Mucosa of descending colon (tissue), 3 donors: Measurements from ENCODE around the gene ACBD7. TPM values are rescaled to one million over a fixed set of nuclear protein-coding genes. Genes with fewer than 3 reads are reported as not detected.

Experiments
- ATAC-seq: fragments of 200-7000 bp; cut with Tn5 transposase; one replicate; pipeline ENCODE4 v1.9.1; 2020; ENCODE audit warnings: mild to moderate bottlenecking, moderate library complexity
- DNase-seq, 3 donors: peaks; one replicate each; pipeline ENCODE4 v3.0.0-alpha.2; 2020
- H3K36me3 ChIP-seq: fragments of 200-600 bp; one replicate; pipeline ENCODE4 v1.8.0; 2021; ENCODE audit warnings: low read depth, mild to moderate bottlenecking
- H3K4me1 ChIP-seq: fragments of 200-600 bp; one replicate; pipeline ENCODE4 v1.8.0; 2021; ENCODE audit warnings: low read depth, mild to moderate bottlenecking
- H3K4me3 ChIP-seq: fragments of 200-600 bp; one replicate; pipeline ENCODE4 v1.8.0; 2021; ENCODE audit warnings: mild to moderate bottlenecking
- H3K9me3 ChIP-seq: fragments of 200-600 bp; one replicate; pipeline ENCODE4 v1.8.0; 2021; ENCODE audit warnings: mild to moderate bottlenecking
- intact Hi-C, 2 donors: fragments of 100-400 bp; cut with DNase I in 1 of 2; cut with micrococcal nuclease in 1 of 2; formaldehyde crosslinking; loops; one replicate each; pipeline versions ENCODE4 v1.11.0 to v1.11.1; 2022; cut with DNase I, micrococcal nuclease
- total RNA-seq, 3 donors: library from RNA; stranded (reverse); fragmentation: NEBNext Ultra II Directional in 2 of 3; extraction: Animal tissue kit (Norgen Biotek cat#: 25700) in 2 of 3; gene quantifications; one replicate each; pipeline versions ENCODE4 v1.2.1 to v1.2.4, GENCODE V29; 2021 to 2023
- TF ChIP-seq, protein P1 (sequence below): fragments of 200-600 bp; IDR thresholded peaks from one replicate; pipeline ENCODE4 v1.8.0; 2022; ENCODE audit warnings: antibody characterized with exemption, mild to moderate bottlenecking
- donor health status: DM: no; HTN: no; CAD: no; lungs with moderate emphysema.
- donor health status: DM: no; HTN: no; CAD: no.
- donor health status: DM: no; HTN: yes; CAD: no.

The ACBD7 gene
- total RNA-seq, 3 donors from 2014 or later: 0.22 to 0.75 TPM; not detected in 1

DNA sequence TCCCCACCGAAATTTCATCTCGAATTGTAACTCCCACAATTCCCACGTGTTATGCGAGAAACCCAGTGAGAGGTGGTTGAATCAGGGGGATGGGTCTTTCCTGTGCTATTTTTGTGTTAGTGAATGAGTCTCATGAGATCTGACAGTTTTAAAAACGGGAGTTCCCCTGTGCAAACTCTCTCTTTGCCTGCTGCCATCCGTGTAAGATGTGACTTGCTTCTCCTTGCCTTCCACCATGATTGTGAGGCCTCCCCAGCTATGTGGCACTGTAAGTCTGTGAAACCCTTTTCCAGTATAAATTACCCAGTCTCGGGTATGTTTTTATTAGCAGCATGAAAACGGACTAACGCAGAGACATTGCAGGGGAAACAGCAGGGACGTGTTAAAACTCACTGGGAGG, 50.2 kb downstream of the ACBD7 start:
- Histone ChIP-seq H3K9me3 (no peaks in the 10 kb centered on the region), H3K36me3 (no peaks in the 10 kb centered on the region), H3K4me1 (no peaks in the 10 kb centered on the region), H3K4me3 (no peak overlapping the region)
- DNase-seq (no peak), ATAC-seq (no peak)
- TF ChIP-seq, protein P1, sequence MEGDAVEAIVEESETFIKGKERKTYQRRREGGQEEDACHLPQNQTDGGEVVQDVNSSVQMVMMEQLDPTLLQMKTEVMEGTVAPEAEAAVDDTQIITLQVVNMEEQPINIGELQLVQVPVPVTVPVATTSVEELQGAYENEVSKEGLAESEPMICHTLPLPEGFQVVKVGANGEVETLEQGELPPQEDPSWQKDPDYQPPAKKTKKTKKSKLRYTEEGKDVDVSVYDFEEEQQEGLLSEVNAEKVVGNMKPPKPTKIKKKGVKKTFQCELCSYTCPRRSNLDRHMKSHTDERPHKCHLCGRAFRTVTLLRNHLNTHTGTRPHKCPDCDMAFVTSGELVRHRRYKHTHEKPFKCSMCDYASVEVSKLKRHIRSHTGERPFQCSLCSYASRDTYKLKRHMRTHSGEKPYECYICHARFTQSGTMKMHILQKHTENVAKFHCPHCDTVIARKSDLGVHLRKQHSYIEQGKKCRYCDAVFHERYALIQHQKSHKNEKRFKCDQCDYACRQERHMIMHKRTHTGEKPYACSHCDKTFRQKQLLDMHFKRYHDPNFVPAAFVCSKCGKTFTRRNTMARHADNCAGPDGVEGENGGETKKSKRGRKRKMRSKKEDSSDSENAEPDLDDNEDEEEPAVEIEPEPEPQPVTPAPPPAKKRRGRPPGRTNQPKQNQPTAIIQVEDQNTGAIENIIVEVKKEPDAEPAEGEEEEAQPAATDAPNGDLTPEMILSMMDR: no peak
- intact Hi-C loops: no loop called here

DNA sequence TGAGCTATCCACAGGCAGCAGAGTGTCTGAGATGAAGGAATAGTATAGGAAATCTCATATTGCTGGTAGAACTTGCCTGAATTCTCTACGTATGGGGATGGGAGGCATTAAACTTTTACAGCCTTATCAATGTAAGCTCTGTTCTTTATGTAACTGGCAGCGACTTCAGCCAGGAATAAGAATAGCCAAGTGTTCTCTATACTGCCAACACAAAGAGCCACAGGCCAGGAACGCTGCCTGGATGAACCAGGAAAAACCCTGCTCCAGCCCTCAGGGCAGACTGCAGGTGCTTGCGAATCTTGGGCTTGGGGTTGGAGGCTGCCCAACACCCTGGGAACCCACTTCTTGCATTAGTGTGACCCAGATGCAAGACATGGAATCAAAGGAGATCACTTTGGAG, 50.9 kb downstream of the ACBD7 start:
- DNase-seq: no peak
- H3K4me1 ChIP-seq: no peaks in the 10 kb centered on the region
- H3K36me3 ChIP-seq: no peaks in the 10 kb centered on the region
- ATAC-seq: peak; percentile 43
- no peak overlapping the region for H3K4me3 ChIP-seq
- H3K9me3 ChIP-seq: no peaks in the 10 kb centered on the region
- intact Hi-C loops: no loop called here
- TF ChIP-seq, protein P1: no peak

DNA sequence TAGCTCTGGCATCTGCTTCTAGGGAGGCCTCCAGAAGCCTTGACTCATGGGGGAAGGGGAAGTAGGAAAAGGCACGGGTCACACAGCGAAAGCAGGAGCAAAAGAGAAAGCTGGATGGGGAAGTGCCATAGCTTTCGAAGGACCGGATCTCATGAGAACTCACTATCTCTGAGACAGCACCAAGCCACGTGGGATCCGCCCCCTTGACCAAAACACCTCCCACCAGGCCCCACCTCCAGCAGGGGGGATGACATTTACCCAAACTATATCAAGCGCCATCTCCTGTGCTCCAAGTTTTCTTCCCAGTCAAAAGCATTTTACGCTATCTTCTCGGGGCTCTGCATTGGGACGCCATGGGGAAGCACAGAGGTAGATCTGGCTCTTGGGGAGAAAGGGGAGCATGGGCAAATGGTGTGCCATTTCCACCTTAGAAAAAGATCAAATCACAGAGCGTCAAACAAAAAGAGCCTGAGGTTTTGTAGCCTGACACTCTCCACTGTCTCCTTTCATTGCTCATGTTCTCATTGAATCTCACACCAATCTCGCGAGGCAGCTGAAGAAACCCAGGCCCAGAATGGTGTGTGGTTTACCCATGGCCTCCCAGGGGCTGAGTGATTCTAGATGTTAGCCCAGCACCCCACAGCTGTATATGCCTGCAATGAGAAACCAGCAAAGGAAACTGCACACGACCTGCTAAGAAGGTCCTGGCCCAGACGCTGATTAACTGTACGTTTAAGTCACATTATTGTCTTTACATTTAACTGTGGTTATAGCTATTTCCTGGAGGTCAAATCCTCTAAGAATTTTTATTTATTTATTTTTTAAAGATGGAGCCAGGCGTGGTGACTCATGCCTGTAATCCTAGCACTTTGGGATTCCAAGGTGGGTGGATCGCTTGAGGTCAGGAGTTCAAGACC, 52.9 kb downstream of the ACBD7 start:
- ATAC-seq: peak; percentile 29
- Histone ChIP-seq H3K9me3 (no peaks in the 10 kb centered on the region), H3K4me3 (no peak overlapping the region), H3K36me3 (no peaks in the 10 kb centered on the region), H3K4me1 (no peaks in the 10 kb centered on the region)
- TF ChIP-seq, protein P1: no peak
- peak in 2 of 3 donors; percentile 24 to 27 for DNase-seq
- intact Hi-C loops: no loop called here

DNA sequence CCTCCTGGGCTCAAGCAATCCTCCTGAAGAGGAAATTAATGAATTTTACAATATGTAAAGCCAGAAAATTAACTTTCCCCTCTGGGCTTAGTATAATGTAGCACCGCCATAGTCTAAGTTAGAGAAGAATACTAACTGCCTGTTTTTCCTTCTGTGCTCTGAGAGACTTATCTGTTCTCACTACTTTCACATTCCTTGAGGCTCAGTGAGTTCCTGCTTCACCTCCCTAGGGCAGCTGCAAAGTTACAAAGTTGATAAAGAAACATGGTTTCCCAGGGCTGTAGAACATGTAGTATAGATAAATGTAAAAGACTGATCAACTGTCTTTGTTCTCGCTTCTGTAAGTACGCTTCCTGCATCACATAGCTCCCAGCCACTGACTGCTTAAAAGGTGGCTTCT, 60.8 kb downstream of the ACBD7 start:
- TF ChIP-seq, protein P1: no peak
- Histone ChIP-seq H3K4me3 (no peak overlapping the region), H3K9me3 (no peaks in the 10 kb centered on the region), H3K36me3 (no peaks in the 10 kb centered on the region), H3K4me1 (no peaks in the 10 kb centered on the region)
- DNase-seq (no peak), ATAC-seq (no peak)
- intact Hi-C loops: no loop called here

Other genes with a start within 250 kb of the ACBD7 start
- 1 to 10 TPM; 5.4 to 9.3 (median 7.3) TPM for gene SUV39H2, start 209.9 kb downstream of the ACBD7 start, total RNA-seq
- 10 to 100 TPM; 10.2 to 15.6 (median 12.4) TPM for gene DCLRE1C, start 134.7 kb downstream of the ACBD7 start, total RNA-seq
- gene MEIG1, start 129.4 kb downstream of the ACBD7 start, total RNA-seq: not detected
- under 1 TPM in 1 of 3 donors, not detected in 2; 0.16 TPM for gene OLAH, start 44.8 kb downstream of the ACBD7 start, total RNA-seq
- gene RPP38, start 8.6 kb upstream of the ACBD7 start, total RNA-seq: 10 to 100 TPM; 15.8 to 17.9 (median 17.7) TPM
- 10 to 100 TPM; 21.8 to 26.4 (median 24.3) TPM for gene NMT2, start 79.9 kb upstream of the ACBD7 start, total RNA-seq